Right lobe of liver (tissue), 4 donors: ENCODE results near the gene TSGA10IP.
"Not testable (repeated sequence)": the region's sequence is repeated elsewhere in the genome, so short reads cannot be mapped to it uniquely, and the experiment has no call there.

Source experiments
- CTCF ChIP-seq, 4 donors: fragments of 200-600 bp in 3 of 4; fragments of 450-650 bp in 1 of 4; IDR thresholded peaks; one replicate each; pipeline versions ENCODE4 v1.5.1 to v1.8.0; 2016 to 2022; ENCODE audit warnings: antibody characterized with exemption in 4 of 4, mild to moderate bottlenecking in 2 of 4
- POLR2A ChIP-seq: fragments of 450-650 bp; IDR thresholded peaks from one replicate; pipeline ENCODE4 v1.6.1; 2017; ENCODE audit warnings: antibody characterized with exemption, mild to moderate bottlenecking
- donor health status: DM: no; HTN: no; CAD: no.
- donor health status: DM: no; HTN: no; CAD: no.
- donor health status: DM: no; HTN: yes; CAD: no.

DNA sequence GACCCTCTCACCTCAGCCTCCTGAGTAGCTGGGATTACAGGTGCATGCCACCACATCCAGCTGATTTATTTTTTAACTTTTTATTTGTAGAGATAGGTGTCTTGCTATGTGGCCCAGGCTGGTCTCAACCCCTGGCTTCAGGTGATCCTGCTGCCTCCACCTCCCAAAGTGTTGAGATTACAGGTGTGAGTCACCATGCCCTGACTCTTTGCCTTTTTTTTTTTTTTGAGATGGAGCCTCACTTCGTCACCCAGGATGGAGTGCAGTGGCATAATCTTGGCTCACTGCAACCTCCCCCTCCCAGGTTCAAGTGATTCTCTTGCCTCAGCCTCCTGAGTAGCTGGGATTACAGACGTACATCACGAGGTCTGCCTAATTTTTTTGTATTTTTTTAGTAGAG lies 6.4 kb downstream of the TSGA10IP start:
- not testable (repeated sequence) for TF ChIP-seq CTCF (IDR thresholded peaks at IDR 0.05); POLR2A
